ENCODE data around the gene SHANK3. TPM values are rescaled to one million over a fixed set of nuclear protein-coding genes. Genes with fewer than 3 reads are reported as not detected.

The SHANK3 gene
- polyA plus RNA-seq (2013): 1.3 and 1.4 TPM in 2 replicates

DNA sequence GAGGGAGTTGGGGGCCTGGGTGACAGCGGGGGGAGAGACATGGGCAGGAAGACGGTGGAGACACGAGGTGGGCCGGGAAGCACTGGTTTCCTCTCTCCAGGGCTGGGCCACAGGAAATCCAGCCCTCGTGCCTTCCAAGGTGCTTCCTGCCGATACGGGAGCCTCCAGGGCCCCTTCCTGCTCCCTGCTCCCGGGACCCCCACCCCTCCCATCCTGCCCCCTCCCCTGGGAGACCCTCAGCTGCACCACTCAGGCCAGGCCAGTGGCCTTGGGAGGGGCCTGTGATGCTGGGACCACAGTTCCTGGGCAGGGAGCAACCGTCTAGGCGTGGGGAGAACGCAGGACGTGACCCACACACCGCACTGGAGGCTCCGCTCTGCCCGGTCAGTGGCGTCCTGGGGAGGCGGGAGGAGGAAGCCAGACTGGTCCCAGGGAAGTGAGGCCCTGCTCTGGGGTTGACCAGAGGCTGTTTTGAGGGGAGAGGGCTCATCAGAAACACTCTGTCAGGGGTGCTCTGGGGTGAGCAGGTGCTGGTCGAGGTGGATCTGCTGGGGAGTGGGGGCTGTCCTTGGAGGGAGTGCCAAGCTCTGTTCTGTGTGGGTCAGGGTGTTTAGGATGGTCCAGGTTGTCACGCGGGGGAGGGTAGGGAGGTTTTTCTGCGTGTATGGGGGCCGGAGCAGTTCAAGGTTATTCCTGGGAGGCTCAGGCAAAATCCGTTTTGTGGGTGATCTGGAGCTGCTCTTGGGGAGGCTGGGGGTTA lies at the start of gene SHANK3:
TSS of gene SHANK3 (plus strand) at position 353 of the 760 bp plus-strand sequence.
- Histone ChIP-seq H3K23ac (ENCODE audit: low read length) (no peak within 1 kb of the TSS), H3K14ac (ENCODE audit: low read length) (no peak within 1 kb of the TSS), H2AK5ac (ENCODE audit: low read length) (no peak within 1 kb of the TSS), H2BK5ac (ENCODE audit: low read depth, low read length, poor library complexity) (no peak within 1 kb of the TSS), H3K27me3 (ENCODE audit: insufficient read depth, low read length) (peaks cover 20% of the 10 kb centered on the region), H3K4me2 (ENCODE audit: low read length) (peak within 1 kb of the TSS; percentile 45), H3K27ac (ENCODE audit: low read depth, low read length) (no peak within 1 kb of the TSS), H3K18ac (ENCODE audit: low read length) (no peak within 1 kb of the TSS), H3K79me2 (ENCODE audit: control insufficient read depth, insufficient read depth, low read length, poor library complexity) (no peaks in the 10 kb centered on the region), H2BK120ac (ENCODE audit: insufficient read depth, low read length, poor library complexity) (no peak within 1 kb of the TSS), H3K4me3 (ENCODE audit: low read depth, low read length) (no peak within 1 kb of the TSS), H3K36me3 (ENCODE audit: control insufficient read depth in 1 of 2, insufficient read depth in 2 of 2, low read length in 2 of 2) (no peaks in the 10 kb centered on the region), H3K79me1 (ENCODE audit: low read length) (no peaks in the 10 kb centered on the region), H3K9me3 (ENCODE audit: insufficient read depth, low read depth, low read length) (peaks cover 19% of the 10 kb centered on the region), H4K91ac (ENCODE audit: low read depth, low read length) (no peak within 1 kb of the TSS), H2BK12ac (ENCODE audit: low read length) (no peak within 1 kb of the TSS), H2AFZ (ENCODE audit: insufficient read depth, low read length, poor library complexity) (no peak within 1 kb of the TSS), H3K4ac (ENCODE audit: low read depth, low read length) (no peak within 1 kb of the TSS), H3K9ac (ENCODE audit: low read length) (no peak within 1 kb of the TSS), H4K12ac (ENCODE audit: low read depth, low read length) (no peak within 1 kb of the TSS), H4K8ac (ENCODE audit: low read depth, low read length) (no peak within 1 kb of the TSS), H3K4me1 (ENCODE audit: control insufficient read depth in 1 of 2, insufficient read depth in 2 of 2, low read length in 2 of 2) (peaks cover 3 to 7% of the 10 kb centered on the region in 2 experiments)
- no CpG with 5 or more reads among the region's 23 CpGs for WGBS (ENCODE audit: extremely low coverage, insufficient coverage, insufficient read length)
- no peak for DNase-seq

DNA sequence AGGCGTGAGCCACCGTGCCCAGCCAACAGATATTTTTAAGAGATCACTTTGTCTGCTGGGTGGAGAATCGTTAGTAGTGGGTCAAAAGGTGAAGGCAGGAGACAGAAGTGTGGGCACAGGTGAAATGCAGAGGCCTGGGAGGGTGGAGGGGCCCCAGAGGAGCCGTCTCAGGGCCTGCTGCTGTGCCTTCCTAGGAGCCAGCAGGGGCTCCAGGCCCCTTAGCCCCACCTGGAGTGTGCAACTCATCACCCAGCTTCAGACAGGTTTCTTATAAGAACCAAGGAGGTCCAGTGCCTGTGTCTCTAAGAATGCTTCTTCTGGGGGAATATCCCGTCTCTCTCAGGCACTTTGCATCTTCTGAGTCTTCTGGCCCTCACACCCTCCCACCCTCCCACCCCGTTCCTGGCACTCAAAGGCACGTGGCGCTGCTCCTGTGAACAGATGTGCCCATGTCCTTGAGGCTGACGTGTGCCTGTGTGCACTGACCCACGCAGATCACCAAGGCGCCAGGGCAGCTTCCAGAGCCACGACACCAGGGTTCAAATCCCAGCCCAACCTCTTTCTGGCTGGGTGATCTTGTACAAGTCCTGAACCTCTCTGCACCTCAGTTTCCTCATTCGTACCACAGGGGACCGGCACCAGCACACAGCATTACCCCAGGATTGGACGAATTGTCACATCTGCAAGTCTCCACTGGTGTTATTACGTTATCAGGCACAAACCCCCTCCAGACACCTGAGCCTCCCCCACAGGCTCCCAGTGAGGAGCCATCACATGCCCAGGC lies 48.1 kb upstream of the SHANK3 start:
- Histone ChIP-seq H3K27me3 (ENCODE audit: insufficient read depth, low read length) (no peaks in the 10 kb centered on the region), H4K91ac (ENCODE audit: low read depth, low read length) (no peak overlapping the region), H3K18ac (ENCODE audit: low read length) (no peak overlapping the region), H3K27ac (ENCODE audit: low read depth, low read length) (no peak overlapping the region), H2AFZ (ENCODE audit: insufficient read depth, low read length, poor library complexity) (no peak overlapping the region), H3K4ac (ENCODE audit: low read depth, low read length) (no peak overlapping the region), H3K4me3 (ENCODE audit: low read depth, low read length) (no peak overlapping the region), H3K9me3 (ENCODE audit: insufficient read depth, low read depth, low read length) (peaks cover 5% of the 10 kb centered on the region), H2BK120ac (ENCODE audit: insufficient read depth, low read length, poor library complexity) (no peak overlapping the region), H4K12ac (ENCODE audit: low read depth, low read length) (no peak overlapping the region), H3K79me2 (ENCODE audit: control insufficient read depth, insufficient read depth, low read length, poor library complexity) (peaks cover 5% of the 10 kb centered on the region), H3K36me3 (ENCODE audit: control insufficient read depth in 1 of 2, insufficient read depth in 2 of 2, low read length in 2 of 2) (peaks cover 9 to 13% of the 10 kb centered on the region in 2 experiments), H3K14ac (ENCODE audit: low read length) (no peak overlapping the region), H2BK5ac (ENCODE audit: low read depth, low read length, poor library complexity) (no peak overlapping the region), H2AK5ac (ENCODE audit: low read length) (no peak overlapping the region), H3K79me1 (ENCODE audit: low read length) (peaks cover 7% of the 10 kb centered on the region), H4K8ac (ENCODE audit: low read depth, low read length) (no peak overlapping the region), H2BK12ac (ENCODE audit: low read length) (no peak overlapping the region), H3K9ac (ENCODE audit: low read length) (no peak overlapping the region), H3K4me2 (ENCODE audit: low read length) (no peak overlapping the region), H3K23ac (ENCODE audit: low read length) (no peak overlapping the region), H3K4me1 (ENCODE audit: control insufficient read depth in 1 of 2, insufficient read depth in 2 of 2, low read length in 2 of 2) (peaks cover 12 to 13% of the 10 kb centered on the region in 2 experiments)
- DNase-seq: no peak
- WGBS (ENCODE audit: extremely low coverage, insufficient coverage, insufficient read length): no CpG with 5 or more reads among the region's 16 CpGs

DNA sequence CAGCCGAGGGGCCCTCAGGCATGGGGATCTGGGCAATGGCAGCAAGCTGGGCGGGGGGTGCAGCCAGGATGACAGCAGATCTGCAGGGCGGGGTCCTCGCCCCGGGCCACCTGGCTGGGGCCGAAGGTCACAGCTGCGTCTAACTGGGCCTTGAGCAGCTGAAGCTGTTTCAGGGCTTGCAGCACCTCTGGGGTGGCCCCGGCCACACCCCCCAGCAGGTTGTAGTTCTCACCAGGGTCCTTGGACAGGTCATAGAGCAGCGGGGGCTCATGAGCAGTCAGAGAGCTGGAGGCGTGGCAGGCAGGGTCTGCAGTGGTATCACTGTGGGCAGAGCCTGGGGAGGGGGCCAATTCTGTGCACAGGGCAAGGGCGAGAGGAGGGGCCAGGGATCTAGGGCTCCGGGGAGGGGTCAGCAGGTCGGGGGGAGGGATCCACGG lies 47.5 kb upstream of the SHANK3 start:
- Histone ChIP-seq H3K36me3 (ENCODE audit: control insufficient read depth in 1 of 2, insufficient read depth in 2 of 2, low read length in 2 of 2) (peaks cover 9 to 13% of the 10 kb centered on the region in 2 experiments), H2BK12ac (ENCODE audit: low read length) (no peak overlapping the region), H2BK120ac (ENCODE audit: insufficient read depth, low read length, poor library complexity) (no peak overlapping the region), H3K23ac (ENCODE audit: low read length) (no peak overlapping the region), H3K4me2 (ENCODE audit: low read length) (no peak overlapping the region), H2BK5ac (ENCODE audit: low read depth, low read length, poor library complexity) (no peak overlapping the region), H3K18ac (ENCODE audit: low read length) (no peak overlapping the region), H4K8ac (ENCODE audit: low read depth, low read length) (no peak overlapping the region), H3K27me3 (ENCODE audit: insufficient read depth, low read length) (no peaks in the 10 kb centered on the region), H3K14ac (ENCODE audit: low read length) (no peak overlapping the region), H3K27ac (ENCODE audit: low read depth, low read length) (no peak overlapping the region), H4K12ac (ENCODE audit: low read depth, low read length) (no peak overlapping the region), H3K79me1 (ENCODE audit: low read length) (peaks cover 7% of the 10 kb centered on the region), H3K9ac (ENCODE audit: low read length) (no peak overlapping the region), H3K4me3 (ENCODE audit: low read depth, low read length) (no peak overlapping the region), H4K91ac (ENCODE audit: low read depth, low read length) (no peak overlapping the region), H3K4me1 (ENCODE audit: control insufficient read depth in 1 of 2, insufficient read depth in 2 of 2, low read length in 2 of 2) (peaks cover 12 to 13% of the 10 kb centered on the region in 2 experiments), H2AFZ (ENCODE audit: insufficient read depth, low read length, poor library complexity) (no peak overlapping the region), H3K4ac (ENCODE audit: low read depth, low read length) (no peak overlapping the region), H3K9me3 (ENCODE audit: insufficient read depth, low read depth, low read length) (peaks cover 5% of the 10 kb centered on the region), H2AK5ac (ENCODE audit: low read length) (no peak overlapping the region), H3K79me2 (ENCODE audit: control insufficient read depth, insufficient read depth, low read length, poor library complexity) (peaks cover 5% of the 10 kb centered on the region)
- WGBS (ENCODE audit: extremely low coverage, insufficient coverage, insufficient read length): no CpG with 5 or more reads among the region's 14 CpGs
- DNase-seq: no peak

DNA sequence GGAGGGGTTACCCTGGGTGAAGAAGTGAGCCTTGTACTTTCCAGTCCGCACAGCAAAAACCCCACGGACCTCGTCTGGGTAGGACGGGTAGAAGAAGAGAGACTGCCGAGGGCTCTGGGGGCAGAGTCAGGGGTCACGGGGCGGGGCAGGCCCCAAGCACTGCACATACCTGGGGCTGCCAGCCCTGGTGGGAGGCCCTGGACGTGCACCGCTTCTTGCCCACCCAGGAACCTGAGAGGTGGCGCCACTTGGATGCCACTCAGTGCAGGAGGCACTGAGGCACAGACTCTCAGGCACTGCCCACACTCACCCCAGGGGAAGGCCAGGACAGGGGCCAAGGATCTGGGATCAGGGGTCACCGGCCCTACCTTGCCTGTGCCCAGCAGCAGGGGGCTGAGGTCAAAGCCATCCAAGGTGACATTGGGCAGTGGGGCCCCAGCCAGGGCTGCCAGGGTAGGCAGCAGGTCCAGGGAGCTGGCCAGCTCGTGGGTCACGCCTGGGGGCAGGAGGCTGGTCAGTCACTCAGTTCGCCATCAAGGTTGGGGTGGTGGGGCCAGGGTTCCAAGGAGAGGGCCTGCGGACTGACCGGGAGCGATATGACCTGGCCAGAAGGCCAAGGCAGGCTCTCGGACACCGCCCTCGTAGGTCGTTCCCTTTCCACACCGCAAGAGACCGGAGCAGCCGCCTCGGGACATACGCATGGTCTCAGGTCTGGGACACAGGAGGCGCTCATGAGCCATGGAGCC lies 46.9 kb upstream of the SHANK3 start:
- WGBS (ENCODE audit: extremely low coverage, insufficient coverage, insufficient read length): no CpG with 5 or more reads among the region's 27 CpGs
- Histone ChIP-seq H3K79me2 (ENCODE audit: control insufficient read depth, insufficient read depth, low read length, poor library complexity) (peaks cover 5% of the 10 kb centered on the region), H3K4me1 (ENCODE audit: control insufficient read depth in 1 of 2, insufficient read depth in 2 of 2, low read length in 2 of 2) (peaks cover 12 to 13% of the 10 kb centered on the region in 2 experiments), H4K8ac (ENCODE audit: low read depth, low read length) (no peak overlapping the region), H2BK5ac (ENCODE audit: low read depth, low read length, poor library complexity) (no peak overlapping the region), H3K79me1 (ENCODE audit: low read length) (peaks cover 7% of the 10 kb centered on the region), H3K4me2 (ENCODE audit: low read length) (no peak overlapping the region), H2AFZ (ENCODE audit: insufficient read depth, low read length, poor library complexity) (no peak overlapping the region), H3K27me3 (ENCODE audit: insufficient read depth, low read length) (no peaks in the 10 kb centered on the region), H2AK5ac (ENCODE audit: low read length) (no peak overlapping the region), H4K91ac (ENCODE audit: low read depth, low read length) (no peak overlapping the region), H3K9me3 (ENCODE audit: insufficient read depth, low read depth, low read length) (peaks cover 5% of the 10 kb centered on the region), H3K27ac (ENCODE audit: low read depth, low read length) (no peak overlapping the region), H2BK120ac (ENCODE audit: insufficient read depth, low read length, poor library complexity) (no peak overlapping the region), H3K4me3 (ENCODE audit: low read depth, low read length) (no peak overlapping the region), H3K9ac (ENCODE audit: low read length) (no peak overlapping the region), H3K23ac (ENCODE audit: low read length) (no peak overlapping the region), H4K12ac (ENCODE audit: low read depth, low read length) (no peak overlapping the region), H2BK12ac (ENCODE audit: low read length) (no peak overlapping the region), H3K36me3 (ENCODE audit: control insufficient read depth in 1 of 2, insufficient read depth in 2 of 2, low read length in 2 of 2) (peaks cover 9 to 13% of the 10 kb centered on the region in 2 experiments), H3K4ac (ENCODE audit: low read depth, low read length) (no peak overlapping the region), H3K18ac (ENCODE audit: low read length) (no peak overlapping the region), H3K14ac (ENCODE audit: low read length) (no peak overlapping the region)
- DNase-seq: no peak
